Measurements from ENCODE around the gene FTHL17. TPM values are rescaled to one million over a fixed set of nuclear protein-coding genes. Genes with fewer than 3 reads are reported as not detected.

FTHL17 gene
- total RNA-seq, 4 donors from 2014 or later: not detected

DNA sequence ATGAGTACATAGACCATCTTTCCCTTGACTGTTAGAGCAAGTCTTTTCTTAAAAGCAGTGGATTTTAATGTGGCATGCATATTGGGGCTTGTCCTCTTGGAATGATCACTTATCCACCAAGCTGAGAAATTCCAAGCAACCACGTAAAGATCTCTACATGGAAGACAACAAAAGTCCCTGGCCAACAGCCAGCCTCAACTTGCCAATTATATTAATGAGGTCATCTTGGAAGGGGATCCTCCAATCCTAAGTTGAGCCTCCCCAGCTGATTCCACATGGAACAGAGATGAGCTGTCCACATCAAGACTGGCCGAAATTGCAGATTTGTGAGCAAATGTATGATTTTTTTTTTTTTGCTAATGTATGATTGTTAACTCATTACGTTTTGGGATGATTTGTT lies 20.6 kb upstream of the FTHL17 start:
- DNase-seq (ENCODE audit: low spot score in 2 of 2): no peak
- Histone ChIP-seq H3K9me3 (peaks cover 0 to 3% (median 0%) of the 10 kb centered on the region in 4 donors), H3K4me3 (no peak overlapping the region), H3K27me3 (no peaks in the 10 kb centered on the region), H3K36me3 (no peaks in the 10 kb centered on the region), H3K27ac (no peak overlapping the region), H3K4me1 (no peaks in the 10 kb centered on the region)
- TF ChIP-seq EP300 (IDR thresholded peaks at IDR 0.05): no peak
- TF ChIP-seq POLR2A (IDR thresholded peaks at IDR 0.05): no peak
- no peak for TF ChIP-seq CTCF (IDR thresholded peaks at IDR 0.05)
- WGBS, 2 donors: 17 to 43% methylated on average over 3 of the region's 3 CpGs

GRCh38 chrX:31091819-31092218 lies 20.0 kb upstream of the FTHL17 start:
- 54 to 55% methylated on average over 1 of the region's 1 CpG for WGBS, 2 donors
- H3K4me3 ChIP-seq: no peak overlapping the region
- no peaks in the 10 kb centered on the region for H3K36me3 ChIP-seq
- H3K4me1 ChIP-seq: no peaks in the 10 kb centered on the region
- DNase-seq (ENCODE audit: low spot score in 2 of 2): no peak
- peaks cover 0 to 3% (median 0%) of the 10 kb centered on the region in 4 donors for H3K9me3 ChIP-seq
- no peaks in the 10 kb centered on the region for H3K27me3 ChIP-seq
- H3K27ac ChIP-seq: no peak overlapping the region
- TF ChIP-seq POLR2A (IDR thresholded peaks at IDR 0.05) (no peak), EP300 (IDR thresholded peaks at IDR 0.05) (no peak), CTCF (IDR thresholded peaks at IDR 0.05) (no peak)

- 74 to 85% methylated on average over 2 of the region's 2 CpGs for WGBS, 2 donors
- no peaks in the 10 kb centered on the region for H3K27me3 ChIP-seq
- no peak for DNase-seq (ENCODE audit: low spot score in 2 of 2)
- TF ChIP-seq EP300 (IDR thresholded peaks at IDR 0.05) (no peak), POLR2A (IDR thresholded peaks at IDR 0.05) (no peak), CTCF (IDR thresholded peaks at IDR 0.05) (no peak)
- H3K9me3 ChIP-seq: peaks cover 0 to 9% (median 0%) of the 10 kb centered on the region in 4 donors
- no peaks in the 10 kb centered on the region for H3K4me1 ChIP-seq
- H3K4me3 ChIP-seq: no peak overlapping the region
- H3K27ac ChIP-seq: no peak overlapping the region
- no peaks in the 10 kb centered on the region for H3K36me3 ChIP-seq
These were observed 2.7 kb upstream of the FTHL17 start for GRCh38 chrX:31074522-31074921.

DNA sequence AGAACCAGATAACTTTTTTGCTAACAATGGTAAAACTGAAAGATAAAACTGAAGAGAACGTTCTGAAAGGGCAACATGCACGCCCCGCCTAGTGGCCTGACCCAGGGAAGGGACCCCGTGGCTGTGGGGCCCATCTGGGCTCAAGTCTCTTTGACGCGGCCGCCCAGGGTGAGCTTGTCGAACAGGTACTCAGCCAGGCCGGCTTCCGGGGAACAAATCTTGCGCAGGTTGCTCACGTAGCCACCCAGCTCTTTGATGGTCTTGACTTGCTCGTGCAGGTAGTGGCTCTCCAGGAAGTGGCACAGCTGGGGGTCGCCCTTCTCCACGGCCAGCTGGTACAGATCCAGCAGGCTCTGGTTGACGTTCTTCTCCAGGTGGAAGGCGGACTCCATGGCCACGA lies 579 bp downstream of the FTHL17 start:
- 90 to 95% methylated on average over 9 to 18 of the region's 18 CpGs for WGBS, 2 donors
- DNase-seq (ENCODE audit: low spot score in 2 of 2): no peak
- TF ChIP-seq EP300 (IDR thresholded peaks at IDR 0.05) (no peak), CTCF (IDR thresholded peaks at IDR 0.05) (no peak), POLR2A (IDR thresholded peaks at IDR 0.05) (no peak)
- H3K27ac ChIP-seq: no peak overlapping the region
- no peaks in the 10 kb centered on the region for H3K27me3 ChIP-seq
- H3K36me3 ChIP-seq: no peaks in the 10 kb centered on the region
- H3K4me1 ChIP-seq: no peaks in the 10 kb centered on the region
- H3K4me3 ChIP-seq: no peak overlapping the region
- H3K9me3 ChIP-seq: peaks cover 0 to 6% (median 0%) of the 10 kb centered on the region in 4 donors

GRCh38 chrX:31070057-31070468 lies 1.8 kb downstream of the FTHL17 start:
- no peak overlapping the region for H3K4me3 ChIP-seq
- H3K9me3 ChIP-seq: peaks cover 0 to 4% (median 0%) of the 10 kb centered on the region in 4 donors
- H3K36me3 ChIP-seq: no peaks in the 10 kb centered on the region
- TF ChIP-seq CTCF (IDR thresholded peaks at IDR 0.05): no peak
- TF ChIP-seq EP300 (IDR thresholded peaks at IDR 0.05): no peak
- TF ChIP-seq POLR2A (IDR thresholded peaks at IDR 0.05): no peak
- no peak overlapping the region for H3K27ac ChIP-seq
- no peak for DNase-seq (ENCODE audit: low spot score in 2 of 2)
- no peaks in the 10 kb centered on the region for H3K4me1 ChIP-seq
- no peaks in the 10 kb centered on the region for H3K27me3 ChIP-seq
